GM21717 (cell line): Measurements from ENCODE around the gene HDAC11.

Experiments used
- ATAC-seq: cut with Tn5 transposase; IDR thresholded peaks from one replicate; pipeline ENCODE4 v1.9.1; 2021; ENCODE audit warnings: mild to moderate bottlenecking, moderate library complexity; ENCODE audit not compliant: unreplicated experiment

HDAC11 gene

DNA sequence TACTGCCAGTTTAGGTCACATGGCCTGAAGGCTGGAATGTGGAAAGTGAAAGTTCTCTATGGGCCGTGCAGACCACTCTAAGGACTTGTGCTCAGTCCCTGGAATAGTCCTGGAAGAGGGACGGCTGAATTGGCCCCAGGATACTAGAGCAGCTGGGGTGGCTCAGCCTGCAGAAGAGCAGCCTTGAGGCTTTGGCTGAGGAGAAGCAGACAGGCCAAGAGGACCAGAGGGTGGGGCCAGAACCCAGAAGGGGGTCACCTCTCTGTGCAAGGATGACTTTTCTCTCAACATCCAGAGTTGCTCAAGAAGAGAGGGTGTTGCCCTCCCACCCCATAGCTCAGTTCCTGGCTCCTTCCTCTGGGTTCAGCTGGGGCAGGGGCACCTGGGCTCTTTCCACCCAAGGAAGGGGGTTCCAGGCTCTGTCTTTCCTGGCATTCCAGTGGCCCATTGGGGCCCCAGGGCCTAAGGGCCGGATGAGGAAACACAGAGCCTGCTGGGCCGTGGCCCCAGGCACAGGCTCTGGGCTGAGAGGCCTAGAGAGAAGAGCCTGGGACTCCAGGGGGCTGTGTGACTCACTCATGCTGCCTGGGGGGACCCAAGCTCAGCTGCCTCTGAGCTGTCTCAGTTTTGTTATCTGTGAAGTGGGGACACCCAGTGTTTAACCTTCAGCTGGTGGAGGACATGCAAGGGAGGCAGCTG, 60.3 kb downstream of the HDAC11 start:
- ATAC-seq: no peak

DNA sequence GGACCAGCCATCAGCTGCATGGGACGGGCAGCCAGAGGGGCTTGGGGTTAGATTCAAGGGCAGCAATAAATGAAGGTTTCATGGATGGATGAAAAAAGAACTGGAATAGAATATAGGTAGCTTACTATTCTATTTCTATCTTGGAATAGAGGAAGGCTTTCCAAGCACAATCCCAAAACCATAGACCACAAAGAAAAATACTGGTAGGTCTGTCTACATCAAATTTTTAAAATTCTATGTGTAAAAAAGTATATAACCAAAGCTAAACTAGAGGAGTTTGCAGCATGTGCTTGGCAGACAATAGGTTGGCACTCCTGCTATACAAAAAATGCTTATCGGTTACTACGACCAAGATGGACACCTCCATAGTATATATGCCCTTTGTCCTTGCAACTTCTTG, 61.6 kb downstream of the HDAC11 start:
- ATAC-seq: no peak

DNA sequence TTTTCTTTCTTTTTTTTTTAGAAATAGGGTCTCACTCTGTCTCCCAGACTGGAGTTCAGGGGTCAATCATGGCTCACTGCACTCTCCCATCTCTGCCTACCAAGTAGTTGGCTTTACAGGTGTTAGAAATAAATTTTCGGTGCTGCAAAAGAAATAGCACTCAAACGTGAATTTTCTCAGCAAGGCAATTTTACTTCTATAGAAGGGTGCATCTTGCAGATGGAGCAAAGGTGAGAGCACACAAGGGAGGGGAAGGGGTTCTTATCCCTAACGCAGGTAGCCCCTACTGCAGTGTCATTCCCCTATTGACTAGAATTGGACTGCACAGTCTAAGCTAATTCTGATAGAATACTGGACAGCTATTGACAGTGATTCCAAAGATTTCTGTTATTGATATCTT, 62.0 kb downstream of the HDAC11 start:
- no peak for ATAC-seq

DNA sequence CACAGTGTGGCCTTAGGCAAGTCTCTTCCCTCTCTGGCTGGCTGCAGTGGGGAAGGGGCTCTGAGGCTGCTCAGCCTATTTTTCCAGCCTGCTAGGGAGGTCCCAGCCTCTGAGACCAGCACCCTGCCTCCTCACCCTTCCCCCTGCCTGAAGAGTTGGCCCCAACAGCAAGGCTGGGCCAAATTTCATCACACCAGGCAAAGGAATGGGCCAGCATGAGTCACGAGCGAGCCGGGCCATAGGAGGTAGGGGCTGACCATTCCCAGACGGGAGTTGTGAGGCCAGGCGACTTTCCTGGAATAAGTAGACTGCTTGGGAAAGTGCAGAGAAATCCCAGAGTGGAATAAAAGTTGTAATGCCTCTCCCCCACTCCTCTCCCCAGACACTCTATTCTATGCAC, 63.1 kb downstream of the HDAC11 start:
- ATAC-seq: no peak

DNA sequence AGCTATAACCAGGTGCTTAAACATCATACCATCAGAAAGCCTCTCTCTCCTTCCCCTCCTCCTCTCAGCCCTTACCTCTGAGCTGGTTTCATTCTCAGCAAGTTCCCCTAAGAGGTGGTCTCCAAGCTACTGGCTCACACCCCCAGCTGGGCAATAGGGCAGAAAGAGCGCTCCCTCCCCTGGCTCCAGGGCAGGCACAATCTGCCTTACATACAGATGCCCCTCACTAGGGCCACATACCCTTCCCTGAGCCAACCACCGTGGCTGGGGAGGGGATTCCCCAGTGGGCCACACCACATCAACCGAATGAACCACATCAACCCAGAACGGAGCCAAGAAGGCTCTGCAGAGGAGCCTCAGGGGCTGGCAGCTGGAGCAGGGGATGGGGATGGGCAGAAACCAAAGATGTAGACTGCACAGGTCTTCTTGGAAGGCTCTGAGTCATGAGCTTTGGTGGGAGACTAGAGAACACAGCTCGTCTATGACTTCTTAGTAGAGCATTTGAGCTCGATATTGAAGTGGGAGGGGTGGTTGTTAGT, 64.3 kb downstream of the HDAC11 start:
- no peak for ATAC-seq

DNA sequence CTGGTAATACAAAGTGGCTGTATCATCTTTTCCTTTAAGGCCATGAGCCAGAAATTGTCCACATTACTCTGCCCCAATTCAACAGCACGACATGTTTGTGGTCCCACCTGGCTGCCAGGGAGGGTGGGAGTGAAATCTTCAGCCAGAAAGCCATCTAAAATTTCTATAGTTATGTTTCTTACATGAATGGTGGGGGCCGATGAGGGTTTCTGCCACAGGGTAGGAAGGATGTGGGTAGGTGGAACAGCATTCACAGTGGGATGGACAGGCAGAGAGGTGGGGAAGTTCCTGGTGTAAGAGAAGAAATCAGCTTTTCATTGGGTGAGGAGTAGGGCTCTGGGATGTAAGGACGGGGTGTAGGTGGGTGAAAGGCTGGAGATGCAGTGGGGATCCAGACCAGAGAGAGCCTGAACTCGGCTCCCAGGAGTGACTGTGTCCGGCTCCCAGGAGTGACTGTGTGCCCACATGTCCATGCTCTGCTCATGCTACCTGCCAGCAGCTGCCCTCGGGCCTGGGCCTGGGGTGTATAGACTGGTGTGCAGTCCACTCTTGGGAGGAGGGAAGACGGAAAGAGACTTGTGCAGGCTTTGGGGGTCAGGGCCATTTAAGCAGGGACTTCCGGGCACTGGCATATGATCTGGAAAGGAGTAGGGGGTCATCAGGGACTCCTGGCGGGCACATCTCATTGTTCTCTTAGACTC, 65.0 kb downstream of the HDAC11 start:
- ATAC-seq: no peak

DNA sequence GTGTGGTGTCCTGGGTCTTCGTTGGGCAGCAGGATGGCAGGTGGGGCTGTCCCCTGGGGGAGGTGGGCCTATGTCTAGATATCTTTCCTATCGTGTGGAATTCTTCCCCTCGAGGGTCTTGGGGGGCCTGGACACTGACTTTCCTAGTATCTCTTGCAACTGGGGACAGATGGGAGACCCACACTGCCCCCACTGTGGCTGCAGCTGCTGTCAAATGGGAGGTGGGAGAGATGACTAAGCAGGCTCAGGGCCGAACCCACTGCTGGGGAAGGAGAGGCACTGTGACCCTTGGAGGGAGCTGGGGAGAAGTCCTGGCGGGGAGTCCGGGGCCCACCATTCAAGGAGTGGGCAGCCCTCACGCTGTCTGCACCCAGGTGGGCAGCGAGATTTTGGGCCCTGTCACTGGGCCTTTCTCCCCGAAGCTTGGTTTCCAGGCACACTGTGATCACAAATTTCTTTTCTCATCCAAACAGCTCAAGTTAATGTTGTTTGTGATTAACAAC, 65.9 kb downstream of the HDAC11 start:
- no peak for ATAC-seq

DNA sequence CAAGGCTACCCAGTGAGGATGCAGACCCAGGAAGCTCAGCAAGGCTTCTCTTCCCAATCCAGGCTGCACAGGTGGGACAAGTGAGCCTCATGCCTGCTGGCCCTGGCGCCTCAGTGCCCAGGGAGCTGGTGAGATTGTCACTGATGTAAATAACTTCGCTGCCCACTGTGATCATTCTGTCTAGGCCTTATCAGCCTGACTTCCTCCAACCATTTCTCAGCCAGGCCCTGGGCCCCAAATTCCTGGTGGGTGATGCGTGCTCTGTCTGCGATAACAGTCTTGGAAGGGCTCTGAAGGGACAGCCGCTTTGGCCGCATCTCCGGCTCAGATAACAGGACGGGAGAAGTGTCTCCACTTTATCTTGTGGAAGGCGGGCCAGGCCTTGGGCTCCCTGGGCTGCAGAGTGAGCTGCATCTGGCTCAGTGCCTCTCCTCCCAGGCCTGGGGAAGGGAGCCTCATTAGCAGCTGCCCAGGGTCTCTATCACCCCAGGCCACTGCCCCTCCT, 66.6 kb downstream of the HDAC11 start:
- no peak for ATAC-seq

DNA sequence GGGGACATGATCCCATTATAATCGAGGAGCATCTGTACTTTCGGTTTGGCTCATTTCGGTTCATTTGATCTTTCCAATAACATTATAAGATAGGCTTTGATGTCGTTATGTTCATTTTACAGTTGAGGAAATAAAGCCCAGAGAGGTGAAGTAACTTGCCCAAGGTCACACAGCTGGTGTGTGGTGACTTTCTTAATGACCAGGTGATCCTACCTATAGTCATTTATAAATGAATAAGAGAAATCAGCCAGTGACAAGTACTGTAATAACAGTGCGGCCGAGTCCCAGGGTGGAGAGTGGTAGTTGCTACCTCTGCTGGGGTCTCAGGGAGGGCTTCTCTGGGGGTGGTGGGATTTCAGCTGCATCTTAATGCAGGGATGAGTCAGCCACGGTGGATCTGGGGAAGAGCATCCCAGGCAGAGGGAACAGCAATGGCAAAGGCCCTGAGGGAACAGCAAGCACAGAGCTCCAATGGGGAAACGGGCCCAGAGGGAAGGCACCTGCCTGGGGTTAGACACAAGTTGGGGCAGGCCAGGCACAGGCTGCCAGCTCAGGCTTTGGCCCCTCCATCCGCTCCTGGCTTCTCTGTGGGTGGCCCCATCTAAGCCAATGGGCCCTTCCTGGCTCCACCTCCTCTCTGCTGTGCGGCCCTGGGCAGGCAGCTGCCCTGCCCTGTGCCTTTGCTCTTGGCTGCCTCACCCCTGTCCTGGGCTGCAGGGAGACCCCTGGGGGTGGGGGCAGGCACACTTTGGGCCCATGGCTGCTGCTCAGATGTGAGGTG, 67.7 kb downstream of the HDAC11 start:
- no peak for ATAC-seq

DNA sequence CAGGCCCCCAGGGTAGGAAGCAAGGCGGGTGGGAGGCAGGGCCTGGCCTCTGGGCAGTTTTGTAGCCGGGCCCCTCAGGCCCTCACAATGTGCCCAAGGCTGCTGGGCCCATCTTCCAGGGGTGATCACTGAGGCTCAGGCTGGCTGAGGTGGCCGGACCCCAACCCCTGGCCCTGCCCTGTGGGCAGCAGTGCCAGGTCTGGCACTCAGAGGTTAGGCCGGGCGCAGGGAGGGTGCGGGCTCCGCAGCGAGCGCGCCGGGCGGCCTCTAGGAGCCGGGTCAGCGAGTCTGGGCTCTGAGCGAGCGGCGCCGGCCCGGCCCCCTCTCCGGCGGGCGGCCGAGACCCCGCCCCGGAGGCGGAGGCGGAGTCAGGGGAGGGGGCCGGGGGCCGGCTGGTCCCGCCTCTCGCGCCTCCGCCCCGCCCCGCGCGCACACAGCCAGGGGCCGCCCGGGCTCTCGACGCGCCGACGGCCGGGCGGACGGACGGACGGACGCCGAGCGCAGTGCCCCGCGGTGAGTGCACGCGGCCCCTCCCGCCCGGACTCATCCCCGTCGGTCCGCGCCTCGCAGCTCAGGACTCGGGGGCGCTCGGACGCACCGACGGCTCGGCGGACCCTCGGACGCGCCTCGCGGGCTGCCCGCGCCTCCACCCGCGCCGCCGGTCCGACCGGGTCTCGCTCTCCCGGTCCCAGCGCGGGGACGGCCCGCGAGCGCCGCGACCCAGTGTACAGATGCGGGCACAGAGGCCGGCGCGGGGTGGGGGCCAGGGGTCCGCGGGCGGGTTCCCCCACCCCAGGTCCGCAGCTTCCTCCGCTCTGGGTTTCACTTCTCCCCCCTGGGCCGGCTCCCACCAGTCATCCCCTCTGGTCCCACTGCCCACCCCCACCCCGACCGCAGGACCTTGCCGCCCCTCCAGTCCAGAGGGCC, 68.9 kb downstream of the HDAC11 start, which contains the start of gene FBLN2:
FBLN2 (plus strand) TSS at position 430 of the 927 bp plus-strand sequence. CDS start 21,231 bp downstream, outside the sequence.
- ATAC-seq: no peak

DNA sequence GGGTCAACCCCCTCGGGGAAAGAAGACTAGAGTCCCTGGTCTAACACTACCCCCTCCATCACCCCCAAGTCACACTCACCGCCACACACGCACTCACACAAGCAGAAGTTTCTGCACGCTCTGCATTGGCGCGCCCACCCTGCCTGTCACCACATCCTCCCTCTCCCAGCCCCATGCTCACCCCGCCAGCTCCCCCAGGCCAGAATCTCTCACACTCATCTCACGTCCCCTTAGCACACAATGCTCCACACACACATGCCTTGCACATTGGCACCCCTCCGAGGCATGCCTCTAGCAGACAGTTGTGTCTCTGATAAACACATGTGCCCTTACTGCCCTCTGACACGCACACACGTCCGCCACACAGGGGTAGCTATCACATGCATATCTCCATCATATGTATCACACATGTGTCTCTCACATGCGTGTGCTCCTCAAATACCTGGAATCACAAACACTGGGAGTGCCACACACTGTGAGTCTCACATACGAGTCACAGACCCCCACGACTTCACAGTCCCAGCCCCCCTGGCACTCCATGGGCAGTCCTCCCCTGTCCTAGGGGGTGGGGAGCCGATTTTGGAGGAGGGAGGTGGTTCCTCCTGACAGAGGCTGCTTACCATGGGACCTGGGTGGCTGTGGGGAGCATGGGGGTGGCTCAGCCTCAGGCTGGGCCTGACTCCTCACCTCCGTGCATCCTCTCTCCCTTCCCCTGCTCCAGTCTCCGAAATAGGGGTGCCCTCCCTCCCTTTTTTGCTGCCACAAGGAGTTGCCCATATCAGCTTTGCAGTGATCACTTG, 69.7 kb downstream of the HDAC11 start:
- ATAC-seq: no peak

DNA sequence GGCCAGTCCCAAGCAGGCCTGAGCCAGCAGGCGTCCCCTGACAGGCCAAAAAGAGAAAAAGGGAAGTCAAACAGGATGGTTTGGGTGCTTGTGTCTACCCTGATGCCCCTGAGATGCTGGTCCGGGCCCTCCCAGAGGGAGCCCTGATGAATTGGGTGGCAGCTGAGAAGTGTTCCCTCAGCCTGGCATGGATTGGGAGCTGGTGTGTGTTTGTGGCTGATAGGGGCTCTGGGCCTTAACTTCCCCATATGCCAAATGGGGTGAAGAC, 70.3 kb downstream of the HDAC11 start:
- no peak for ATAC-seq

DNA sequence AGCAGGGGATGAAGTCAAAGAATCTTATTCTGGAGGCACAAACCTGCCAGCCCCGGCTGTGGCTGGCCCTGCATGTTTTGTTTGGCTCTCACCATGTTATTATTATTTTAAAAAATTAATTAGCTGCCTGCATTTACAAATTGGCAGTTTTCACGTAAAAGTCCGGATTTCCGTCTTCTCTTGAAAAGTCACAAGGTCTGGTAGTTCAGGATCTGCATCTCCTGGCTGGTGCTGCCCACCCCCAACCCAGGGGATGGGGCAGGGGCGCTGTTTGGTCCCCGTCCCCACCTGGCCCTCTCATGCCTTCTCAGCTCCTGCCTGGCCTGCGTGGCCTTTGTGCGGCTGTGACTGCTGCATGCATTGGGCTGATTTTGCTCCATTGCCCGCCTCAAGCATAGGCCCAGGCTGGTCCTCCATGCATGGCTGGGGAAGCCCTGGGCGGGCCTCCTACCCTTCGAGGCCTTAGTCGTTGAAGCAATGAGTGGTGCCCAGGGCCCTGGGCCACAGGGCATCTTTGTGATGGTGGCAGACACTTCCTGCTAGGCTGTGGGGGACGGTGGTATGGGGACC, 70.8 kb downstream of the HDAC11 start:
- ATAC-seq: no peak

DNA sequence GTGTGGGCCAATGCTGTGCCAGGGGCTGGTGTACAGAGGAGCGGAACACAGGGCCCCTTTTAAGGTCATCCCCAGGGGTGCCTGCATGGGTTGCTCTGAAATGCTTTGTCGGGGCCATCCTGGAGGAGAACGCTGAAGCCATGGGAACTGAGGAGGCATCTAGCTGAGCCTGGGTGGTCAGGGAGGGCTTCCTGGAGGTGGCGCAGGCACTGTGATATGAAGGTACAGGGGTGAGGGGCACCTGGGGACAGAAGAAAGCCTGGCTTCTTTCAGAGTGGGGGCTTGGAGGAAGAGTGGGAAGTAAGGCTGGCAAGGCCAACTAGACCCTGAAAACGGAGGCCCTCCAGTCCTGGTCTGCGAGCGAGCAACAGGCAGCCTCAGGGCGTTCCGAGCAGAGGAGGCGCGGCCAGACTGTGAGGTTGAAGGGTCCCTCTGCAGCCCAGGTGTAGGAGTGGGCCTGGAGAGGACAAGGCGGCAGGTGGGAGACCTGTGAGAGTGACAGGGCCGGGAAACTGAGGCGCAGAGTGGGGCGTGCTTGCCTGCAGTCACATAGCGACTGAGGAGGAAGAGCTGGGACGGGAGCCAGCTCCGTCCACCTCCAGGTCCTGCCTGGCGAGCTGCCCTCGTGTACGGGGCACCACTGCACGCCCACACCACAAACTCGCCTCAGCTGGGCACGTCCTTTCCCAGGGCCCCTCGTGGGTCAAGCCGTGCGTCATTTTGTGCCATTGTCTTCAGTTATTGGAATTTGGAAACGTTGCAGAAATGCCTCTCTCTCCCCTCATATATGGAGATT, 72.9 kb downstream of the HDAC11 start:
- no peak for ATAC-seq

DNA sequence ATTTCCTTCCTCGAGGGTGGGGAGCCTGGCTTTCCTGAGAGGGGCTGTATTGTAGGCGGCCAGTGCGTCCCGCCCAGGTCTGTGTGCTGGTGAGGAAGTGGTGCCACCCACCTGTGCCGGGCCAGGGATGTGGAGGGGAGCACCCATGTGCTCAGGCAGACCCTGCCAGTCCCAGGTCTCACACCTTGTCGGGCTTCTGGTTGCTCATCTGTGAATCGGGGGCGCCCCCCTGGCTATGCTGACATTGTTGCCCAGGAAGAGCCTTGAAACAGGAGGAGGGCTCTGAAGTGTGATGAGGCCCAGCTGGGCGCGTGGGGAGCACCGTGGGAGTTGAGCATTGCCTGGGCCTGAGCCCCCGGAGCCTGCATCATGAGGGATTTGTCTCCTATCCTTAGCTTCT, 73.6 kb downstream of the HDAC11 start:
- ATAC-seq: no peak

DNA sequence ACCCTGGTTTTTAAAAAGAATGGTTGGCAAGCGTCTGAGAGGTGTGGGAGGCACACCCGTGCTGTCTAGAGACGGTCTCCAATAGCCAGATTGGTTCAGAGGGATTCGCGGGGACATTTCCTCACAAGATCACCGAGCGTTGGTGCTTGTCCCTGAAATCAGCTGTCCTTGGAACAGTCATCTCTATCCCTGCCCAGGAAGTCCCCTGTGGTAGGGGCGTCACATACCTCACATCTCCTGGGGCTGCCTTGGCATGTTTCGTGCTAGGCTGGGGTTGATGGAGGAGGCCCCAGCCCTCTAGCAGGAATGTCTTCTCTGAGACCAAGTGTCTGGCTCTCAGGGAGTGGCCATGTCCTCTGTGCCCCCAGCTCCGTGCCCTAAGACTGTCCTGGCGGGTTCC, 75.6 kb downstream of the HDAC11 start:
- ATAC-seq: no peak
